H54 (cell line): ENCODE measurements around the gene MYH3.

Experiments used
- DNase-seq: peaks from one replicate; pipeline ENCODE4 v3.0.0; 2011; ENCODE audit warnings: low spot score, mixed read lengths; ENCODE audit not compliant: insufficient read length
- FAIRE-seq: peaks from 3 replicates; lab custom pipeline; 2011; peaks lifted over from hg19 to GRCh38; lab: Jason Lieb, UNC
- POLR2A ChIP-seq: IDR thresholded peaks from 2 replicates; pipeline ENCODE4 v1.6.1; 2011; ENCODE audit warnings: low read depth, mild to moderate bottlenecking, low read length

Gene MYH3

GRCh38 chr17:10616502-10617119, 40.5 kb downstream of the MYH3 start:
- no peak for TF ChIP-seq POLR2A
- peak; percentile 71 for DNase-seq
- peak; percentile 55 for FAIRE-seq

GRCh38 chr17:10614536-10615155, 42.5 kb downstream of the MYH3 start:
- TF ChIP-seq POLR2A, result no peak
- no peak for FAIRE-seq
- DNase-seq, result peak; percentile 27

- DNase-seq (no peak), FAIRE-seq (no peak)
- TF ChIP-seq POLR2A, result no peak
Measured at GRCh38 chr17:10613775-10614513, 43.2 kb downstream of the MYH3 start.

GRCh38 chr17:10612957-10613744, 44.0 kb downstream of the MYH3 start:
- no peak for TF ChIP-seq POLR2A
- no peak for FAIRE-seq

DNA sequence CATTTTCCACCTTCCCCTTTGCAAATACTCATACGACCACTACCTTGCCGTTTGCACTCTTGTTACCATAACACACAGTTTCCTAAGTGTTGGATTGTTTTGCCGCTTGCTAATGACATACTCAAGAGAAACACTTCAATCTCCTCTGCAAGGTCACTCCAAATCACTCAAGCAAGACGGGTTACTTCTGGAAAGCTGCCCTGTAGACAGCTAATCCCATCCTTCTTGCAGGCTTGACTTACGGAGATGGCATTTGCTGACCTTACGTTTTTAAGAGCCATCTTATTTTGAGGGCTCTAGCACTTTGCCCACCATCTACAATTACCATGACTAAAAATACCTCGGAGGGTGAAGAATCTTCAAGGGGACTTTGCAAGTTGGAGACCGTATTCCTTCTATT, 46.2 kb downstream of the MYH3 start:
- DNase-seq (no peak), FAIRE-seq (no peak)
- no peak for TF ChIP-seq POLR2A

More at GRCh38 chr17:10612957-10613744, 44.0 kb downstream of the MYH3 start:
- no peak for DNase-seq

DNA sequence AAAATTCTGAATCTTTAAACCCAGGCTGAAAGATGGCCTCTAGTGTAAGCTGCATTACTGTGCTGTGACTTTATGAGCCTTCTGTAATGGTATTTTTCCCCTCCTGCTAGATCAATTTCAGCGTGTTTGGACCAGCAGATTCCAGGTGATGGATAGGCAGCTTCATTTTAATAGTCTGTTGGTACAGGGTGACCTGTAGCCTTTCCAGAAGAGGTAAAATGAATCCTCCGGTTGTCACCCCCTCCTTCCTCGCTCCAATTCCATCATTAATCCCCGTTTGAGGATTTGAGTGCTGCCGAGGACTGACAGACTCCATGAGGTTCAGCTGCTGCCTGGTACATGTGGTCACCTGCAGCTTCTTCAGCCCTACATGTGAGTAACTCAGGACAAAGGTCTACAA, 48.9 kb downstream of the MYH3 start:
- no peak for DNase-seq
- FAIRE-seq, result no peak
- no peak for TF ChIP-seq POLR2A

GRCh38 chr17:10606110-10606509, 51.0 kb downstream of the MYH3 start:
- DNase-seq (no peak), FAIRE-seq (no peak)
- no peak for TF ChIP-seq POLR2A

- no peak for FAIRE-seq
- TF ChIP-seq POLR2A, result no peak
- DNase-seq, result no peak
Measured at GRCh38 chr17:10605221-10605783, 51.8 kb downstream of the MYH3 start.

- FAIRE-seq, result no peak
- no peak for TF ChIP-seq POLR2A
- DNase-seq, result no peak
Measured at GRCh38 chr17:10604521-10604920, 52.6 kb downstream of the MYH3 start.

DNA sequence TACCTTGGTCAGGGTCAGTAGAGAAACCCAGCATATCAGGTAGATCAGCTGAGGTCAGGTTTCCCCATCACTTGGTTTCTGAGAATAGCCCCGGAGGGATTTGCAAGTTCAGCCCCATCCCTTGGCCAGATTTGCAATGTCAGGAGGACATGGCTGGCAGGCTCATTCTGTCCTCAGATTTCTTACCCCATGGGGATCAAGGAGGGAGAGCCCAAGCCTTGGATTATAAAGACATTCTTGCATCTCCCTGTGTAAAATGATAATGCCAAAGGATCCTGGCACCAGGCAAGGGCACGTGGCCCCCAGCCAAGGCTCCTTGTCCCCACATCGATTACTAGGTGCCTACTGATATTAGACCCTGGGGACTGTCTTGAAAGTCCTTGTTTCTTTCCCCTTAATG, 53.2 kb downstream of the MYH3 start:
- FAIRE-seq, result no peak
- no peak for DNase-seq
- no peak for TF ChIP-seq POLR2A

DNA sequence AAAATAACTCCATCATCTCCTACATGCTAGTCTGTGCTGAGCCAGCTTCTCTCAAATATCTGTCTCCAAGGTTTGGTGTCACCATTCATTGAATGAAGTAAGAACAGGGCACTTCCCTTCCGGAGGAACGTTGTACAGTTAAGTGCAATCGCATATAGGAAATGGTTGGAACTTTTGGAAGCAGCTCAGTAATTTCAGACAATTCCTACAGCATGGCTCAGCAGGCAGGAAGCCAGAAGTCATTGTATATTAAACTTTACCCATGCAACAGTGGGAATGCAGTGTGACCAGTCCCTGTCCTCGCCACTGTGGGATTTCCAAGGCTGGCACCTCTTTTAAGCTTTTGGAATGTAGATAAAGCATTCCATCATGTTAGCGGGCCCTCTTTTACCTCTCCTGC, 56.5 kb downstream of the MYH3 start:
- FAIRE-seq, result no peak
- no peak for DNase-seq
- TF ChIP-seq POLR2A, result no peak

DNA sequence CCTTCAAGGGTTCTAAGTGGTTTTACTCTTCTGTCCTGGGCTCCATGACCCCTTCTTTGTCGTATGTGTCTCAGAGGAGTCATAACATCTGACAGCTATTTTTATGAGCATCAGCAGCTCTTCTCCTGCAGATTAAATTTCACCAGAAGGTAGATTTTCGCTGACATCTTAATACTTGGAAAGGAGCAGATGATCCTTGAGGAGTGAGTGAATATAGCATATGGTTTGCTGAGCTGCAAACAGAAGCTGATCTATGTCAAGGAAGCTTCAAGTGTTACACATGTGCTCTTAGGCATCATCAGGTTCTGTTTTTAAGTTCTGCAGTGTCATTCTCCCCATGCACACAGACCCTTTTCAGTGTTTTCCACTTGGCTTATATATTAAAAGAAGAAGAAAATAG, 58.5 kb downstream of the MYH3 start:
- no peak for DNase-seq
- no peak for FAIRE-seq
- no peak for TF ChIP-seq POLR2A

DNA sequence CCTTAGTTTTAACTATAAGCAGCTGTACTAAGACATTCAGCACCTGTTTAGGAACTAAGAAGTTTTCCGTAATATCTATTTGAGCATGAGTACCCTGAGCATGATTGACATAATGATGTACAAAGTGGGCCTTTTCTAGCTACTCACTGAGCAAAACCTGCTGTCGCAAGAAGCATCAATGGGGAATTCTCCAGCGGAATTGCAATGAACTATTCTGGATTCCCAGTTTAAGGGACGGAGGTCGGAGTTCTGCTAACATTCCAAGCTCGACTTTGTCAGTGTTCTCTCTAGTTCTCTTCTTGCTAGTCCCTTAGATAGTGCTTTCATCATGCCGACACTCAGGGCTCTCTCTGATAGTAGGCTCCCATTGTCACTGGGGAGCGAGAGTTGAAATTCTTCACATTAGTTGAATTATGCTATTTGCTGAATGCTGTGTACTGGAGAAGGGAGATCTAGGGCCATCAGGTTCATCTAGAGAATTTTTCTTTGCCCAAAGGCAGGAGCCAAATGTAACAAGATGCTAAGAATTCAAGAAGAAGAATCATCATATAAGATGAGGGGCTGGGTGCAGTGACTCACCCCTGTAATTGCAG, 67.5 kb downstream of the MYH3 start:
- TF ChIP-seq POLR2A, result no peak
- DNase-seq (no peak), FAIRE-seq (no peak)
